Neural progenitor cell (in vitro differentiated cells): ENCODE data around the gene DYNC1LI1. TPM values are rescaled to one million over a fixed set of nuclear protein-coding genes. Genes with fewer than 3 reads are reported as not detected.
A peak's percentile ranks its signal among the peaks of the same experiment; 100 is the strongest.

Experiments
- DNase-seq: peaks from one replicate; pipeline ENCODE4 v3.0.0-alpha.2; 2016; ENCODE audit warnings: low spot score
- H2AFZ ChIP-seq: fragments of 200-600 bp; sonication (generic); replicated peaks from 2 replicates; pipeline ENCODE4 v1.6.1; 2016; ENCODE audit warnings: antibody characterized with exemption
- H3F3A ChIP-seq: fragments of 200-600 bp; sonication (generic); 2 replicates; pipeline ENCODE4 v1.6.1; 2016; ENCODE audit warnings: antibody characterized with exemption, low read depth
- H3K27ac ChIP-seq: fragments of 200-600 bp; sonication (generic); 2 replicates; pipeline ENCODE4 v1.5.1; 2016; ENCODE audit warnings: mild to moderate bottlenecking
- H3K27me3 ChIP-seq: fragments of 200-600 bp; sonication (generic); 2 replicates; pipeline ENCODE4 v1.6.1; 2016; ENCODE audit warnings: mild to moderate bottlenecking, moderate library complexity
- H3K36me3 ChIP-seq: fragments of 200-600 bp; sonication (generic); 2 replicates; pipeline ENCODE4 v1.5.1; 2016
- H3K4me1 ChIP-seq: fragments of 200-600 bp; sonication (generic); 2 replicates; pipeline ENCODE4 v1.6.1; 2016; ENCODE audit warnings: mixed run types
- H3K4me2 ChIP-seq: fragments of 200-600 bp; sonication (generic); 2 replicates; pipeline ENCODE4 v1.6.1; 2016
- H3K4me3 ChIP-seq: fragments of 200-600 bp; sonication (generic); 2 replicates; pipeline ENCODE4 v1.5.1; 2016
- H3K79me2 ChIP-seq: fragments of 200-600 bp; sonication (generic); 2 replicates; pipeline ENCODE4 v1.6.1; 2016; ENCODE audit warnings: low read depth
- H3K9ac ChIP-seq: fragments of 200-600 bp; sonication (generic); 2 replicates; pipeline ENCODE4 v1.6.1; 2016
- H3K9me3 ChIP-seq: fragments of 200-600 bp; sonication (generic); 2 replicates; pipeline ENCODE4 v1.5.1; 2016; ENCODE audit warnings: low read depth
- H4K20me1 ChIP-seq: fragments of 200-600 bp; sonication (generic); 2 replicates; pipeline ENCODE4 v1.6.1; 2016; ENCODE audit warnings: low read depth
- H3K27ac Mint-ChIP-seq: 3 replicates; pipeline ENCODE4 v1.8.0; 2021; ENCODE audit warnings: mixed read lengths
- H3K27me3 Mint-ChIP-seq: 2 replicates; pipeline ENCODE4 v1.8.0; 2022; ENCODE audit warnings: low read depth, mild to moderate bottlenecking, inconsistent platforms, moderate library complexity, mixed read lengths; ENCODE audit not compliant: insufficient read depth
- H3K36me3 Mint-ChIP-seq: 3 replicates; pipeline ENCODE4 v1.8.0; 2021; ENCODE audit warnings: mixed read lengths
- H3K4me1 Mint-ChIP-seq: 3 replicates; pipeline ENCODE4 v1.8.0; 2021; ENCODE audit warnings: mixed read lengths
- H3K4me3 Mint-ChIP-seq: 3 replicates; pipeline ENCODE4 v1.8.0; 2021; ENCODE audit warnings: mild to moderate bottlenecking, moderate library complexity, mixed read lengths
- H3K9me3 Mint-ChIP-seq: 3 replicates; pipeline ENCODE4 v1.8.0; 2020; ENCODE audit warnings: mixed read lengths
- EZH2 ChIP-seq: fragments of 200-600 bp; sonication (generic); IDR thresholded peaks from 2 replicates; pipeline ENCODE4 v1.6.1; 2017; ENCODE audit warnings: antibody characterized with exemption, mild to moderate bottlenecking, moderate library complexity
- EZH2phosphoT487 ChIP-seq: fragments of 200-600 bp; sonication (generic); IDR thresholded peaks from 2 replicates; pipeline ENCODE4 v1.6.1; 2017; ENCODE audit warnings: antibody characterized with exemption
- total RNA-seq: library from RNA; depleted of rRNA; stranded (reverse); fragments of >200 nt; gene quantifications from 2 replicates; pipeline ENCODE4 v1.2.3, GENCODE V29; 2015; ENCODE audit warnings: low replicate concordance
- TF ChIP-seq, protein P1 (sequence below): fragments of 200-600 bp; sonication (generic); IDR thresholded peaks from 2 replicates; pipeline ENCODE4 v1.5.1; 2017; ENCODE audit warnings: antibody characterized with exemption, mild to moderate bottlenecking

The DYNC1LI1 gene
- total RNA-seq, result 66.4 and 103 TPM in 2 replicates

DNA sequence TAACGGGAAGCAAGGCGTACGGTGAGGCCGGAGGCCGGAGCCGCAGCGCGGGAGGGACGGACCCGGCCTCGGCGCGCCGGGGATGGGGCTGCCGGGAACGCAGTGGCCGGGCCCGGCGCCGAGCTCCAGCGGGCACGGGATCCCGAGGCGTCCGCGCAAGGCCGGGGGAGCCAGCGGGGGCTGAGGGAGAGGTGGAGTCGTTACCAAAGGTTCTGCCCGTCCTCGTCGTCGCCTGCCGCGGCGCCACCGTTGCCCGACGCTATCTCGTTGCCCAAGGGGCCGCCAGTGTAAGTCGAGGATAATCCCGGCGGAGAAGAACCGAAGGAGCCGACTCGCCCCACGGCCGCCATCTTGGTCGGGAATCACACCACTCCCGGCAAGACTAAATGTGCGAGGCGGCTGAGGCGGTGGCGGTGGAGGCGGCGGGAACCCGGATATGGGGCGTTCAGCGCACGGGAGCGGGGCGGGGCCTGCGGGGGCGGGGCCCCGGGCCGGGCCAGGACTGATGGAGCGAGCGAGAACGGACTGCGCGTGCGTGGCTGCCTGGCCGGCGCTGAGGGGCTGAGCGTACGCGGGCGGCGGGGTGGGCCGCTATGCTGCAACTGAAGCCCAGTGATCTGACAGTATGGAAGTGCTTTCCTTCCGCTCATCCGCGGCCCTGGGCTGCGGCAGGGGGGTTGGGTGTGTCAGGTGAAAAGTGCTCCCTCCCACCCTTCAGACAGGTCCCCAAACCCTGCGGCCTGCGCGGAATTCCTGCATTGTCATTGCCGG is at the start of gene DYNC1LI1:
Gene DYNC1LI1 (minus strand): TSS at position 438 of the 771 bp plus-strand sequence. CDS start 88 bp downstream, at position 350.
- H3K27me3 Mint-ChIP-seq, result peaks cover 5% of the 10 kb centered on the region
- H3K9me3 ChIP-seq, result no peaks in the 10 kb centered on the region
- H3K4me3 ChIP-seq, result peak within 1 kb of the TSS; percentile 93
- H3K36me3 ChIP-seq, result peaks cover 5% of the 10 kb centered on the region
- peaks cover 4% of the 10 kb centered on the region for H3K36me3 Mint-ChIP-seq
- H3K9ac ChIP-seq, result peak within 1 kb of the TSS; percentile 88
- DNase-seq, result peak; percentile 97
- peaks cover 19% of the 10 kb centered on the region for H3K4me1 ChIP-seq
- TF ChIP-seq, protein P1, sequence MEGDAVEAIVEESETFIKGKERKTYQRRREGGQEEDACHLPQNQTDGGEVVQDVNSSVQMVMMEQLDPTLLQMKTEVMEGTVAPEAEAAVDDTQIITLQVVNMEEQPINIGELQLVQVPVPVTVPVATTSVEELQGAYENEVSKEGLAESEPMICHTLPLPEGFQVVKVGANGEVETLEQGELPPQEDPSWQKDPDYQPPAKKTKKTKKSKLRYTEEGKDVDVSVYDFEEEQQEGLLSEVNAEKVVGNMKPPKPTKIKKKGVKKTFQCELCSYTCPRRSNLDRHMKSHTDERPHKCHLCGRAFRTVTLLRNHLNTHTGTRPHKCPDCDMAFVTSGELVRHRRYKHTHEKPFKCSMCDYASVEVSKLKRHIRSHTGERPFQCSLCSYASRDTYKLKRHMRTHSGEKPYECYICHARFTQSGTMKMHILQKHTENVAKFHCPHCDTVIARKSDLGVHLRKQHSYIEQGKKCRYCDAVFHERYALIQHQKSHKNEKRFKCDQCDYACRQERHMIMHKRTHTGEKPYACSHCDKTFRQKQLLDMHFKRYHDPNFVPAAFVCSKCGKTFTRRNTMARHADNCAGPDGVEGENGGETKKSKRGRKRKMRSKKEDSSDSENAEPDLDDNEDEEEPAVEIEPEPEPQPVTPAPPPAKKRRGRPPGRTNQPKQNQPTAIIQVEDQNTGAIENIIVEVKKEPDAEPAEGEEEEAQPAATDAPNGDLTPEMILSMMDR, result peak; percentile 9
- TF ChIP-seq EZH2phosphoT487, result no peak
- TF ChIP-seq EZH2, result no peak
- H3K4me1 Mint-ChIP-seq, result peaks cover 24% of the 10 kb centered on the region
- H3K79me2 ChIP-seq, result peaks cover 63% of the 10 kb centered on the region
- H3F3A ChIP-seq, result peaks cover 21% of the 10 kb centered on the region
- H3K9me3 Mint-ChIP-seq, result no peaks in the 10 kb centered on the region
- H4K20me1 ChIP-seq, result peaks cover 49% of the 10 kb centered on the region
- peak within 1 kb of the TSS; percentile 81 for H3K27ac Mint-ChIP-seq
- H3K4me2 ChIP-seq, result peak within 1 kb of the TSS; percentile 98
- peak within 1 kb of the TSS; percentile 96 for H2AFZ ChIP-seq
- peak within 1 kb of the TSS; percentile 96 for H3K27ac ChIP-seq
- H3K4me3 Mint-ChIP-seq, result peak within 1 kb of the TSS; percentile 96
- no peaks in the 10 kb centered on the region for H3K27me3 ChIP-seq

DNA sequence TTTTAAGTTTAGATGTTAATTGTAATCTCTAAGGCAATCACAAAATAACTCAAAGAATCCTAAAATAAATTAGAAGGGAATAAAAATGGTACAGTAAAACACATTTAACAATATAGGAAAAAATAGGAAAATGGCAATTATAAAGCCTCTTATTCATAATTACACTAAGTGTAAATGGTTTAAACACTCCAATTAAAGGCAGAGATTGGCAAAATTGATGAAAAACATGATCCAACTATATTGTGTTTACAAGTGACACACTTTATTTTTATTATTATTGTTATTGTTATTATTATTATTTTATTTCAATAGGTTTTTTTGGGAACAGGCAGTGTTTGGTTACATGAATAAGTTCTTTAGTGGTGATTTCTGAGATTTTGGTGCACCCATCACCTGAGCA is 48.7 kb upstream of the DYNC1LI1 start:
- no peak for TF ChIP-seq EZH2phosphoT487
- TF ChIP-seq, protein P1, result no peak
- TF ChIP-seq EZH2, result no peak
- H3K4me3 Mint-ChIP-seq, result no peak overlapping the region
- Histone ChIP-seq H3K79me2 (no peaks in the 10 kb centered on the region), H4K20me1 (no peaks in the 10 kb centered on the region), H3F3A (no peaks in the 10 kb centered on the region), H3K27ac (no peak overlapping the region), H3K9me3 (no peaks in the 10 kb centered on the region), H3K36me3 (no peaks in the 10 kb centered on the region), H3K9ac (no peak overlapping the region), H3K27me3 (no peaks in the 10 kb centered on the region), H3K4me3 (no peak overlapping the region), H3K4me1 (no peaks in the 10 kb centered on the region), H3K4me2 (no peak overlapping the region), H2AFZ (no peak overlapping the region)
- peaks cover 6% of the 10 kb centered on the region for H3K9me3 Mint-ChIP-seq
- H3K36me3 Mint-ChIP-seq, result no peaks in the 10 kb centered on the region
- no peaks in the 10 kb centered on the region for H3K4me1 Mint-ChIP-seq
- no peak for DNase-seq
- H3K27ac Mint-ChIP-seq, result no peak overlapping the region
- no peaks in the 10 kb centered on the region for H3K27me3 Mint-ChIP-seq

DNA sequence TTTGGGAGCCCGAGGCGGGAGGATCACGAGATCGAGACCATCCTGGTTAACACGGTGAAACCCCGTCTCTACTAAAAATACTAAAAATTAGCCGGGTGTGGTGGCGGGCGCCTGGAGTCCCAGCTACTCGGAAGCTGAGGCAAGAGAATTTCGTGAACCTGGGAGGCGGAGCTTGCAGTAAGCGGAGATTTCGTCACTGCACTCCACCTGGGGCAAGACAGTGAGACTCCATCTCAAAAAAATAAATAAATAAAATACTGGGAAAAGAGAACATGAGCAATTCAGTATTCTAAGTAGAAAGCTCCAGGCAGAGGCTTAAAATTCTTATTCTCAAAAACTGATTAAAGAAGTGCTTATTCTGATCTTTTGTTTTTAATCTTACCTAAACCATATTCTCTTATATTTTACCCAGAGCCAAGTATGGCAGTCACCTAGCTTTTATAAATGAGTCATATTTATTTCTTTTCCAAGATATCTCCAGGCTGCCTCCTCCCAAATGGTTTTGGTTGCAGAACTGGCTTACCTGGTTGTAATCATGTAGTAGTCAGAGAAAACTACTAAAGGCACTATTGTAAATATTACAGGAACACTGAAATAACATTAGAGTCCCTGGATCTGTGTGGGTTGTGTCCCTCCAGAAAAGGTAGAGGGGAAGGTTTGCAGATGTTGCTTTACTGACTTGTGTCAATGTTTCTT is 45.8 kb upstream of the DYNC1LI1 start:
- Histone ChIP-seq H3K4me3 (no peak overlapping the region), H3K4me1 (no peaks in the 10 kb centered on the region), H3K9me3 (no peaks in the 10 kb centered on the region), H3K27ac (no peak overlapping the region), H3K9ac (no peak overlapping the region), H2AFZ (no peak overlapping the region), H3K4me2 (no peak overlapping the region), H3F3A (no peaks in the 10 kb centered on the region), H3K79me2 (no peaks in the 10 kb centered on the region), H3K36me3 (no peaks in the 10 kb centered on the region), H4K20me1 (no peaks in the 10 kb centered on the region), H3K27me3 (no peaks in the 10 kb centered on the region)
- no peak overlapping the region for H3K4me3 Mint-ChIP-seq
- no peak overlapping the region for H3K27ac Mint-ChIP-seq
- no peaks in the 10 kb centered on the region for H3K27me3 Mint-ChIP-seq
- peaks cover 6% of the 10 kb centered on the region for H3K9me3 Mint-ChIP-seq
- peaks cover 2% of the 10 kb centered on the region for H3K4me1 Mint-ChIP-seq
- H3K36me3 Mint-ChIP-seq, result no peaks in the 10 kb centered on the region
- TF ChIP-seq, protein P1, result no peak
- no peak for TF ChIP-seq EZH2
- no peak for TF ChIP-seq EZH2phosphoT487
- no peak for DNase-seq
